Right lobe of liver (tissue), 4 donors: Measurements from ENCODE around the gene DAD1.

Experiments
- CTCF ChIP-seq, 4 donors: fragments of 200-600 bp in 3 of 4; fragments of 450-650 bp in 1 of 4; IDR thresholded peaks; one replicate each; pipeline versions ENCODE4 v1.5.1 to v1.8.0; 2016 to 2022; ENCODE audit warnings: antibody characterized with exemption in 4 of 4, mild to moderate bottlenecking in 2 of 4
- POLR2A ChIP-seq: fragments of 450-650 bp; IDR thresholded peaks from one replicate; pipeline ENCODE4 v1.6.1; 2017; ENCODE audit warnings: antibody characterized with exemption, mild to moderate bottlenecking
- donor health status: DM: no; HTN: no; CAD: no.
- donor health status: DM: no; HTN: no; CAD: no.
- donor health status: DM: no; HTN: yes; CAD: no.

GRCh38 chr14:22533739-22534359, 55.2 kb downstream of the DAD1 start:
- TF ChIP-seq CTCF (IDR thresholded peaks at IDR 0.05) (no peak), POLR2A (no peak)
